HepG2 (cell line): ENCODE results near the gene OAT. TPM values are rescaled to one million over a fixed set of nuclear protein-coding genes. Genes with fewer than 3 reads are reported as not detected.

Experiments used
- CEBPB ChIP-seq: IDR thresholded peaks from 2 replicates; pipeline ENCODE4 v1.6.1; 2011; ENCODE audit warnings: low read depth, low read length, improper control_type of control experiment, borderline replicate concordance
- DMTF1 ChIP-seq: sonication (generic); formaldehyde crosslinking; IDR thresholded peaks from 2 replicates; pipeline ENCODE4 v1.4.0; 2020; ENCODE audit warnings: mild to moderate bottlenecking, missing genetic modification reagents
- ETV5 ChIP-seq: IDR thresholded peaks from 2 replicates; pipeline ENCODE4 v1.6.1; 2018; ENCODE audit warnings: missing biosample characterization, missing genetic modification reagents, inconsistent platforms, borderline replicate concordance
- KIAA2018 ChIP-seq: sonication (generic); formaldehyde crosslinking; IDR thresholded peaks from 2 replicates; pipeline ENCODE4 v1.5.0; 2020; ENCODE audit warnings: mild to moderate bottlenecking, missing genetic modification reagents, borderline replicate concordance
- RXRA ChIP-seq: sonication (generic); formaldehyde crosslinking; IDR thresholded peaks from 2 replicates; pipeline ENCODE4 v1.5.1; 2020; ENCODE audit warnings: missing genetic modification reagents
- ZBED4 ChIP-seq: sonication (generic); formaldehyde crosslinking; IDR thresholded peaks from 2 replicates; pipeline ENCODE4 v1.4.0; 2020; ENCODE audit warnings: missing genetic modification reagents, borderline replicate concordance
- ZBTB37 ChIP-seq: sonication (generic); formaldehyde crosslinking; IDR thresholded peaks from 2 replicates; pipeline ENCODE4 v1.4.0; 2020; ENCODE audit warnings: mild to moderate bottlenecking, missing genetic modification reagents
- ZNF547 ChIP-seq: sonication (generic); formaldehyde crosslinking; IDR thresholded peaks from 2 replicates; pipeline ENCODE4 v1.5.1; 2020; ENCODE audit warnings: mild to moderate bottlenecking, missing genetic modification reagents
- ZNF615 ChIP-seq: sonication (generic); formaldehyde crosslinking; IDR thresholded peaks from 2 replicates; pipeline ENCODE4 v1.5.0; 2020; ENCODE audit warnings: mild to moderate bottlenecking, missing genetic modification reagents, borderline replicate concordance
- polyA plus RNA-seq, 8 experiments: library from polyadenylated mRNA; depleted of rRNA in 3 of 8; stranded (reverse) in 7 of 8; unstranded in 1 of 8; fragments of >200 nt; fragmentation: Illumina TruSeq in 4 of 8; extraction: Trizol in 4 of 8; gene quantifications; 2 replicates each; pipeline versions ENCODE4 v1.2.1 to v1.2.3, GENCODE V29; 2011 to 2016; ENCODE audit warnings: low read depth in 4 of 8, missing spikeins in 1 of 8, mixed read lengths in 1 of 8; ENCODE audit not compliant: insufficient read depth in 1 of 8
- total RNA-seq, 5 experiments: library from RNA; depleted of rRNA; stranded (reverse); fragments of >200 nt; fragmentation: Illumina TruSeq; extraction: Trizol; gene quantifications; 2 replicates each; pipeline ENCODE4 v1.2.3, GENCODE V29; 2016; ENCODE audit warnings: low read depth in 1 of 5
- TF ChIP-seq, protein P1 (sequence below): sonication (generic); formaldehyde crosslinking; IDR thresholded peaks from 2 replicates; pipeline ENCODE4 v1.4.0; 2020; ENCODE audit warnings: missing genetic modification reagents

The OAT gene
- total and polyA plus RNA-seq, 2 of the 13 experiments (the other 11 are each of a cell fraction or from before 2014, with no cell fraction given): 87.8 to 96.7 TPM

GRCh38 chr10:124354411-124355382 is 64.0 kb downstream of the OAT start (continued):
- peak; percentile 26; the same call in 1 of the 2 replicates for TF ChIP-seq RXRA
- TF ChIP-seq, protein P1, sequence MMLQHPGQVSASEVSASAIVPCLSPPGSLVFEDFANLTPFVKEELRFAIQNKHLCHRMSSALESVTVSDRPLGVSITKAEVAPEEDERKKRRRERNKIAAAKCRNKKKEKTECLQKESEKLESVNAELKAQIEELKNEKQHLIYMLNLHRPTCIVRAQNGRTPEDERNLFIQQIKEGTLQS (CRISPR knock-in tag): no peak
- 0 out of 2 replicates have a peak, but pooled peaks have one; percentile 29 for TF ChIP-seq ZNF615
- 0 out of 2 replicates have a peak, but pooled peaks have one; percentile 42 for TF ChIP-seq ZBED4 (CRISPR knock-in tag)
- no peak for TF ChIP-seq DMTF1 (CRISPR knock-in tag)
- TF ChIP-seq ETV5 (CRISPR knock-in tag): peak; percentile 56; the same call in 1 of the 2 replicates
- TF ChIP-seq KIAA2018 (CRISPR knock-in tag): no peak
- peak; percentile 67; the same call in 1 of the 2 replicates for TF ChIP-seq CEBPB
- TF ChIP-seq ZNF547 (CRISPR knock-in tag): no peak
- TF ChIP-seq ZBTB37 (CRISPR knock-in tag): no peak
